HepG2 (cell line): ENCODE results near the gene PAIP2. TPM values are rescaled to one million over a fixed set of nuclear protein-coding genes. Genes with fewer than 3 reads are reported as not detected.

Experiments used
- AHR ChIP-seq: IDR thresholded peaks from 2 replicates; pipeline ENCODE4 v1.6.1; 2018; ENCODE audit warnings: missing genetic modification reagents, missing compliant biosample characterization
- ARID4A ChIP-seq: sonication (generic); formaldehyde crosslinking; IDR thresholded peaks from 2 replicates; pipeline ENCODE4 v1.5.0; 2020; ENCODE audit warnings: mild to moderate bottlenecking, missing genetic modification reagents, borderline replicate concordance
- CCAR2 ChIP-seq: fragments of 200-400 bp; formaldehyde crosslinking; optimal IDR thresholded peaks from 2 replicates; pipeline ENCODE3; 2018; ENCODE audit warnings: low read depth, mild to moderate bottlenecking, low read length, moderate library complexity
- DRAP1 ChIP-seq: IDR thresholded peaks from 2 replicates; pipeline ENCODE4 v1.6.1; 2016; ENCODE audit warnings: missing genetic modification reagents, missing compliant biosample characterization
- EP300 ChIP-seq, 3 experiments: sonication (generic) in 1 of 3; formaldehyde crosslinking in 1 of 3; IDR thresholded peaks; 2 replicates each; pipeline versions ENCODE4 v1.5.1 to v1.6.1; 2011 to 2020; ENCODE audit warnings: low read depth in 2 of 3, low read length in 2 of 3, borderline replicate concordance in 1 of 3, improper control_type of control experiment in 1 of 3, mild to moderate bottlenecking in 1 of 3, missing genetic modification reagents in 1 of 3, moderate library complexity in 1 of 3
- FOXO4 ChIP-seq: sonication (generic); formaldehyde crosslinking; conservative IDR thresholded peaks from 2 replicates; pipeline ENCODE4 v1.8.1; 2023; ENCODE audit warnings: missing genetic modification reagents
- HDAC6 ChIP-seq: fragments of 200-600 bp; sonication (generic); IDR thresholded peaks from 2 replicates; pipeline ENCODE4 v1.7.0; 2017; ENCODE audit warnings: mild to moderate bottlenecking, antibody characterized with exemption, low read length, low read depth
- KDM2A ChIP-seq: sonication (generic); formaldehyde crosslinking; IDR thresholded peaks from 2 replicates; pipeline ENCODE4 v1.4.0; 2020; ENCODE audit warnings: low read depth, missing genetic modification reagents, borderline replicate concordance
- KLF16 ChIP-seq, 2 experiments: sonication (generic) in 1 of 2; formaldehyde crosslinking in 1 of 2; IDR thresholded peaks; 2 replicates each; pipeline versions ENCODE4 v1.6.1 to v1.8.0; 2016 to 2023; ENCODE audit warnings: missing genetic modification reagents in 2 of 2, missing compliant biosample characterization in 1 of 2
- LBX2 ChIP-seq: sonication (generic); formaldehyde crosslinking; IDR thresholded peaks from 2 replicates; pipeline ENCODE4 v1.5.0; 2020; ENCODE audit warnings: missing genetic modification reagents, mild to moderate bottlenecking, borderline replicate concordance
- MAFG ChIP-seq: sonication (generic); formaldehyde crosslinking; IDR thresholded peaks from 2 replicates; pipeline ENCODE4 v1.5.1; 2020; ENCODE audit warnings: mild to moderate bottlenecking, missing genetic modification reagents
- MAZ ChIP-seq, 2 experiments: sonication (generic) in 1 of 2; formaldehyde crosslinking in 1 of 2; IDR thresholded peaks; 2 replicates each; pipeline versions ENCODE4 v1.5.0 to v1.6.1; 2012 to 2020; ENCODE audit warnings: low read depth in 2 of 2, mild to moderate bottlenecking in 2 of 2, borderline replicate concordance in 1 of 2, improper control_type of control experiment in 1 of 2, low read length in 1 of 2, missing genetic modification reagents in 1 of 2, moderate library complexity in 1 of 2
- NR3C1 ChIP-seq: sonication (generic); formaldehyde crosslinking; IDR thresholded peaks from 2 replicates; pipeline ENCODE4 v1.4.0; 2020; ENCODE audit warnings: missing genetic modification reagents
- SNAPC5 ChIP-seq: sonication (generic); formaldehyde crosslinking; IDR thresholded peaks from 2 replicates; pipeline ENCODE4 v1.8.1; 2023; ENCODE audit warnings: mild to moderate bottlenecking, missing genetic modification reagents, borderline replicate concordance
- USF2 ChIP-seq, 2 experiments: sonication (generic) in 1 of 2; formaldehyde crosslinking in 1 of 2; IDR thresholded peaks; 2 replicates each; pipeline versions ENCODE4 v1.5.1 to v1.6.1; 2011 to 2020; ENCODE audit warnings: borderline replicate concordance in 1 of 2, low read depth in 1 of 2, low read length in 1 of 2, mild to moderate bottlenecking in 1 of 2, missing genetic modification reagents in 1 of 2, moderate library complexity in 1 of 2
- ZNF563 ChIP-seq: sonication (generic); formaldehyde crosslinking; IDR thresholded peaks from 2 replicates; pipeline ENCODE4 v1.8.0; 2022; ENCODE audit warnings: mild to moderate bottlenecking, moderate library complexity, missing genetic modification reagents
- ZNF567 ChIP-seq: sonication (generic); formaldehyde crosslinking; IDR thresholded peaks from 2 replicates; pipeline ENCODE4 v1.8.1; 2023; ENCODE audit warnings: mild to moderate bottlenecking, missing genetic modification reagents, borderline replicate concordance
- polyA plus RNA-seq, 8 experiments: library from polyadenylated mRNA; depleted of rRNA in 3 of 8; stranded (reverse) in 7 of 8; unstranded in 1 of 8; fragments of >200 nt; fragmentation: Illumina TruSeq in 4 of 8; extraction: Trizol in 4 of 8; gene quantifications; 2 replicates each; pipeline versions ENCODE4 v1.2.1 to v1.2.3, GENCODE V29; 2011 to 2016; ENCODE audit warnings: low read depth in 4 of 8, missing spikeins in 1 of 8, mixed read lengths in 1 of 8; ENCODE audit not compliant: insufficient read depth in 1 of 8
- total RNA-seq, 5 experiments: library from RNA; depleted of rRNA; stranded (reverse); fragments of >200 nt; fragmentation: Illumina TruSeq; extraction: Trizol; gene quantifications; 2 replicates each; pipeline ENCODE4 v1.2.3, GENCODE V29; 2016; ENCODE audit warnings: low read depth in 1 of 5

The PAIP2 gene
- total and polyA plus RNA-seq, 2 of the 13 experiments (the other 11 are each of a cell fraction or from before 2014, with no cell fraction given): 61.5 to 76.3 TPM

GRCh38 chr5:139383275-139383992, 41.8 kb downstream of the PAIP2 start, which contains the start of gene SLC23A1 (continued):
- no peak for TF ChIP-seq LBX2 (CRISPR knock-in tag)
- no peak for TF ChIP-seq CCAR2
- TF ChIP-seq SNAPC5: no peak
- no peak for TF ChIP-seq KLF16 (CRISPR knock-in tag; IDR thresholded peaks at IDR 0.05)
- no peak for TF ChIP-seq ZNF567
- no peak for TF ChIP-seq MAZ (IDR thresholded peaks at IDR 0.05; ENCODE audit: borderline replicate concordance, low read depth, low read length)
- TF ChIP-seq MAZ (CRISPR knock-in tag; IDR thresholded peaks at IDR 0.05; ENCODE audit: low read depth): peak; percentile 51; the same call in 1 of the 2 replicates
- peak; percentile 34; the same call in 1 of the 2 replicates for TF ChIP-seq ARID4A (CRISPR knock-in tag)
- no peak for TF ChIP-seq ZNF563 (CRISPR knock-in tag)
- TF ChIP-seq DRAP1: peak; percentile 21; the same call in 1 of the 2 replicates
- no peak for TF ChIP-seq HDAC6
- peak; percentile 44; the same call in 1 of the 2 replicates for TF ChIP-seq KDM2A (CRISPR knock-in tag)
- TF ChIP-seq MAFG (CRISPR knock-in tag): no peak
- no peak for TF ChIP-seq FOXO4
- TF ChIP-seq EP300 (IDR thresholded peaks at IDR 0.05; ENCODE audit: low read depth in 2 of 2, low read length in 2 of 2): peak in 1 of 2 experiments; percentile 37; a peak in 1 of 4 replicates
- no peak; the same call in 1 of the 2 replicates for TF ChIP-seq EP300 (CRISPR knock-in tag; IDR thresholded peaks at IDR 0.05; ENCODE audit: borderline replicate concordance)
- TF ChIP-seq NR3C1 (CRISPR knock-in tag): no peak
- no peak for TF ChIP-seq AHR (CRISPR knock-in tag)
- TF ChIP-seq USF2 (IDR thresholded peaks at IDR 0.05; ENCODE audit: low read depth, low read length): no peak
- TF ChIP-seq USF2 (CRISPR knock-in tag; IDR thresholded peaks at IDR 0.05; ENCODE audit: borderline replicate concordance): no peak
